HepG2 (cell line): ENCODE data around the gene KANSL1. TPM values are rescaled to one million over a fixed set of nuclear protein-coding genes. Genes with fewer than 3 reads are reported as not detected.

ENCODE experiments used
- ATAC-seq: fragments of 200-7000 bp; cut with Tn5 transposase; 3 replicates; pipeline ENCODE4 v1.9.1; 2020; ENCODE audit warnings: mild to moderate bottlenecking, moderate library complexity
- BruUV-seq: library from RNA; stranded (reverse); fragments of 400-500 nt; replicated peaks from 2 replicates; lab custom pipeline; 2021; lab: Mats Ljungman, UMichigan
- CTCF ChIA-PET: fragments of 300-600 bp; formaldehyde crosslinking; extraction: SDS; loops from one replicate; lab custom pipeline; 2021; ENCODE audit warnings: low total read pairs, inconsistent platforms, low intra/inter-chr PET ratio; lab: Yijun Ruan, JAX
- POLR2A ChIA-PET: fragments of 350-600 bp; sonication (Branson Sonifier 250); formaldehyde crosslinking; loops from one replicate; lab custom pipeline; 2020; ENCODE audit warnings: antibody characterized with exemption, inconsistent platforms; lab: Yijun Ruan, JAX
- DNase-seq: peaks from one replicate; pipeline ENCODE4 v3.0.0-alpha.2; 2015; ENCODE audit warnings: low spot score
- FAIRE-seq: peaks from 3 replicates; lab custom pipeline; 2011; peaks lifted over from hg19 to GRCh38; lab: Jason Lieb, UNC
- H2AFZ ChIP-seq: one replicate; pipeline ENCODE4 v1.6.1; 2011; ENCODE audit warnings: low read length, inconsistent platforms
- H3K27ac ChIP-seq: fragments of 300-600 bp; 3 replicates; pipeline ENCODE4 v1.8.0; 2011; ENCODE audit warnings: mixed run types, mild to moderate bottlenecking, mixed read lengths, low read length, inconsistent platforms; ENCODE audit not compliant: insufficient read depth; ENCODE audit errors: extremely low read length
- H3K27me3 ChIP-seq, 2 experiments: fragments of 200-600 bp in 1 of 2; 2 replicates in 1 of 2; 3 replicates in 1 of 2; pipeline versions ENCODE4 v1.6.0 to v1.8.0; 2011; ENCODE audit warnings: low read length in 2 of 2, mild to moderate bottlenecking in 2 of 2, moderate library complexity in 2 of 2, inconsistent platforms in 1 of 2; ENCODE audit not compliant: insufficient read depth in 2 of 2, control insufficient read depth in 1 of 2
- H3K36me3 ChIP-seq, 2 experiments: fragments of 200-600 bp in 1 of 2; replicated peaks in 1 of 2; 2 replicates in 1 of 2; 3 replicates in 1 of 2; pipeline versions ENCODE4 v1.5.1 to v1.8.0; 2011; ENCODE audit warnings: low read length in 2 of 2, inconsistent platforms in 1 of 2; ENCODE audit not compliant: insufficient read depth in 2 of 2, control insufficient read depth in 1 of 2
- H3K4me1 ChIP-seq: 2 replicates; pipeline ENCODE4 v1.5.1; 2012; ENCODE audit warnings: low read length, inconsistent platforms; ENCODE audit not compliant: insufficient read depth
- H3K4me2 ChIP-seq: 2 replicates; pipeline ENCODE4 v1.6.0; 2011; ENCODE audit warnings: low read depth, low read length, inconsistent platforms
- H3K4me3 ChIP-seq, 3 experiments: fragments of 200-600 bp in 1 of 3; sonication (generic), shearing (Covaris generic) in 1 of 3; replicated peaks in 1 of 3; 2 replicates each; pipeline ENCODE4 v1.5.1; 2011 to 2016; ENCODE audit warnings: low read length in 3 of 3, inconsistent platforms in 2 of 3, low read depth in 2 of 3, mild to moderate bottlenecking in 2 of 3, control low read depth in 1 of 3, mixed read lengths in 1 of 3; ENCODE audit not compliant: insufficient read depth in 1 of 3
- H3K79me2 ChIP-seq: one replicate; pipeline ENCODE4 v1.6.1; 2011; ENCODE audit warnings: low read length, inconsistent platforms; ENCODE audit not compliant: insufficient read depth
- H3K9ac ChIP-seq: 2 replicates; pipeline ENCODE4 v1.6.0; 2011; ENCODE audit warnings: mild to moderate bottlenecking, low read depth, low read length, inconsistent platforms; ENCODE audit not compliant: insufficient read depth
- H3K9me3 ChIP-seq: 2 replicates; pipeline ENCODE4 v1.5.1; 2012; ENCODE audit warnings: mild to moderate bottlenecking, low read length
- H4K20me1 ChIP-seq: 2 replicates; pipeline ENCODE4 v1.6.0; 2011; ENCODE audit warnings: inconsistent platforms, mild to moderate bottlenecking, low read length, moderate library complexity; ENCODE audit not compliant: insufficient read depth
- ATF7 ChIP-seq, 2 experiments: fragments of 450-650 bp in 1 of 2; sonication (generic) in 1 of 2; formaldehyde crosslinking in 1 of 2; IDR thresholded peaks; 2 replicates each; pipeline versions ENCODE4 v1.4.0 to v1.6.1; 2016 to 2020; ENCODE audit warnings: antibody characterized with exemption in 1 of 2, mild to moderate bottlenecking in 1 of 2, missing genetic modification reagents in 1 of 2
- ATM ChIP-seq: fragments of 450-650 bp; IDR thresholded peaks from 2 replicates; pipeline ENCODE4 v1.7.1; 2017; ENCODE audit warnings: mild to moderate bottlenecking, borderline replicate concordance
- CEBPG ChIP-seq: IDR thresholded peaks from 2 replicates; pipeline ENCODE4 v1.6.1; 2016
- GABPA ChIP-seq, 2 experiments: IDR thresholded peaks; 2 replicates each; pipeline ENCODE4 v1.6.1; 2011 to 2016; ENCODE audit warnings: low read depth in 2 of 2, low read length in 1 of 2, missing biosample characterization in 1 of 2, missing genetic modification characterization in 1 of 2
- HCFC1 ChIP-seq: fragments of 150-350 bp; IDR thresholded peaks from 2 replicates; pipeline ENCODE4 v1.6.1; 2014; ENCODE audit warnings: low read depth, low read length
- NR1H2 ChIP-seq: sonication (generic); formaldehyde crosslinking; IDR thresholded peaks from 2 replicates; pipeline ENCODE4 v1.8.1; 2022; ENCODE audit warnings: low read depth, missing genetic modification reagents, borderline replicate concordance
- NRL ChIP-seq: sonication (generic); formaldehyde crosslinking; IDR thresholded peaks from 2 replicates; pipeline ENCODE4 v1.5.0; 2020; ENCODE audit warnings: missing genetic modification reagents, mild to moderate bottlenecking, moderate library complexity, borderline replicate concordance
- PITX1 ChIP-seq: sonication (generic); formaldehyde crosslinking; IDR thresholded peaks from 2 replicates; pipeline ENCODE4 v1.5.1; 2020; ENCODE audit warnings: mild to moderate bottlenecking, missing genetic modification reagents
- RNF2 ChIP-seq: fragments of 450-650 bp; conservative IDR thresholded peaks from 2 replicates; pipeline ENCODE4 v1.6.1; 2016; ENCODE audit warnings: low read depth
- SMARCE1 ChIP-seq: fragments of 450-650 bp; IDR thresholded peaks from 2 replicates; pipeline ENCODE4 v1.6.1; 2017; ENCODE audit warnings: borderline replicate concordance
- TEAD2 ChIP-seq: sonication (generic); formaldehyde crosslinking; IDR thresholded peaks from 2 replicates; pipeline ENCODE4 v1.9.0; 2021; ENCODE audit warnings: missing genetic modification reagents
- ZBTB38 ChIP-seq: sonication (generic); formaldehyde crosslinking; IDR thresholded peaks from 2 replicates; pipeline ENCODE4 v1.5.1; 2020; ENCODE audit warnings: mild to moderate bottlenecking, missing genetic modification reagents
- ZNF34 ChIP-seq: sonication (generic); formaldehyde crosslinking; IDR thresholded peaks from 2 replicates; pipeline ENCODE4 v1.4.0; 2020; ENCODE audit warnings: mild to moderate bottlenecking, missing genetic modification reagents, borderline replicate concordance
- ZNF343 ChIP-seq: sonication (generic); formaldehyde crosslinking; IDR thresholded peaks from 2 replicates; pipeline ENCODE4 v1.4.0; 2020; ENCODE audit warnings: mild to moderate bottlenecking, missing genetic modification reagents
- ZNF354B ChIP-seq: sonication (generic); formaldehyde crosslinking; IDR thresholded peaks from 2 replicates; pipeline ENCODE4 v1.8.0; 2022; ENCODE audit warnings: mild to moderate bottlenecking, missing genetic modification reagents
- ZNF431 ChIP-seq: sonication (generic); formaldehyde crosslinking; IDR thresholded peaks from 2 replicates; pipeline ENCODE4 v1.9.0; 2022; ENCODE audit warnings: missing genetic modification reagents, low read depth, mild to moderate bottlenecking, borderline replicate concordance
- ZNF549 ChIP-seq: sonication (generic); formaldehyde crosslinking; IDR thresholded peaks from 2 replicates; pipeline ENCODE4 v1.5.0; 2020; ENCODE audit warnings: missing genetic modification reagents
- ZNF598 ChIP-seq: sonication (generic); formaldehyde crosslinking; IDR thresholded peaks from 2 replicates; pipeline ENCODE4 v1.5.1; 2020; ENCODE audit warnings: mild to moderate bottlenecking, missing genetic modification reagents, borderline replicate concordance
- ZNF7 ChIP-seq: IDR thresholded peaks from 2 replicates; pipeline ENCODE4 v1.6.1; 2016; ENCODE audit warnings: missing biosample characterization, missing genetic modification reagents
- ZNF772 ChIP-seq: sonication (generic); formaldehyde crosslinking; IDR thresholded peaks from 2 replicates; pipeline ENCODE4 v1.5.0; 2020; ENCODE audit warnings: mild to moderate bottlenecking, missing genetic modification reagents
- ZNF792 ChIP-seq: IDR thresholded peaks from 2 replicates; pipeline ENCODE4 v1.6.1; 2016
- WGBS: methylation state at CpG from one replicate; pipeline ENCODE4 v1.1.6; 2017; ENCODE audit warnings: low lambda C conversion rate; 5-methylcytosine and 5-hydroxymethylcytosine counted together
- in situ Hi-C: cut with HindIII; loops from 2 replicates; pipeline ENCODE4 v1.10.0; 2017; ENCODE audit warnings: low pct_unique_long_range_greater_than_20kb; ENCODE audit not compliant: extremely low pct_ligation_motif_present
- intact Hi-C: fragments of 100-400 bp; cut with micrococcal nuclease; formaldehyde crosslinking; loops from one replicate; pipeline ENCODE4 v1.10.0; 2022; ENCODE audit not compliant: unreplicated experiment
- polyA plus RNA-seq, 8 experiments: library from polyadenylated mRNA; depleted of rRNA in 3 of 8; stranded (reverse) in 7 of 8; unstranded in 1 of 8; fragments of >200 nt; fragmentation: Illumina TruSeq in 4 of 8; extraction: Trizol in 4 of 8; gene quantifications; 2 replicates each; pipeline versions ENCODE4 v1.2.1 to v1.2.3, GENCODE V29; 2011 to 2016; ENCODE audit warnings: low read depth in 4 of 8, missing spikeins in 1 of 8, mixed read lengths in 1 of 8; ENCODE audit not compliant: insufficient read depth in 1 of 8
- total RNA-seq, 5 experiments: library from RNA; depleted of rRNA; stranded (reverse); fragments of >200 nt; fragmentation: Illumina TruSeq; extraction: Trizol; gene quantifications; 2 replicates each; pipeline ENCODE4 v1.2.3, GENCODE V29; 2016; ENCODE audit warnings: low read depth in 1 of 5
- TF ChIP-seq, protein P1 (sequence below): sonication (generic); formaldehyde crosslinking; conservative IDR thresholded peaks from 2 replicates; pipeline ENCODE4 v1.8.0; 2022; ENCODE audit warnings: missing genetic modification reagents
- TF ChIP-seq, protein P2 (sequence below): sonication (generic); formaldehyde crosslinking; IDR thresholded peaks from 2 replicates; pipeline ENCODE4 v1.4.0; 2020; ENCODE audit warnings: missing genetic modification reagents

The KANSL1 gene
- total and polyA plus RNA-seq, 2 of the 13 experiments (the other 11 are each of a cell fraction or from before 2014, with no cell fraction given) = 24.0 to 59.6 TPM

DNA sequence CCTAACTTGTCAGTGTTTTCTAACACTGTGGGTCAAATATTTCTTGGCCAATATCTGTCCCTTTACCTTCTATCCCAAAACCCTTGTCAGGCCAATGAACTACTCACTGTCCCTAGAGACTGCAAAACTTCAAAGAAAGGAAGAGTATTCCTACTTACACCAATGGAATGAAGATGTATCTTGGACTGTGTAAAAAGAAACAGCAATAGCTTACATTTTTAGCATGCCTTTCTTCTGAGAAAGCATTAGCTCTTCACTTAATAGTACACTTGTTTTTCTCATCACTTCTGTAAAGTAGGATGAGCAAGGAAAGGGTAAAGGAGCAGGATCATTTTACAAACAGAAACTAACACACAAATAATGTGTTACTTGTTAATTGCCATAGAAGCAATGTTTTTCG, 120.2 kb downstream of the KANSL1 start:
- Histone ChIP-seq H3K4me3 (no peak overlapping the region), H4K20me1 (peaks cover 11% of the 10 kb centered on the region)
- peak; percentile 20 for DNase-seq

DNA sequence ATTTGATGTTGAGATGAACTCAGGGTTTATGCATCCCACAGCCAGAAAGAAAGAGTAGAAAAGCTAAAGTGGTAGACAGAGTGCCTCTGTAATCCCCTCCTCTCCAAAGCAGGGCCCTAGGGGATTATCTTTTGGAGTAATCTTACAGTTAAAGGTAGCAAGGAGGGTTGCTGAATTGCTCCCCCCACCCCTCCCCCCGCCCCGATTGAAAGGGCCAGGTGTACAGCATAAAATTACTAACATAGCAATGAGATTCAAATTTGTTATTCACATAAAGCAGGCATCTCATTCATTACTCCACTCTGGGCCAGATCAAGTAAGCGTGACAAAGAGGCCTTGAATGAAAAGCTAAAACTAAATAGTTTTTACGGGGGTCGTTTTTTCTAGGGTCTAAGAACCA, 121.4 kb downstream of the KANSL1 start:
- Histone ChIP-seq H3K4me1 (peaks cover 11% of the 10 kb centered on the region), H3K4me3 (no peak overlapping the region), H3K36me3 (peaks cover 5 to 58% of the 10 kb centered on the region in 2 experiments), H3K27ac (no peak overlapping the region), H3K27me3 (no peaks in the 10 kb centered on the region), H3K9ac (no peak overlapping the region), H2AFZ (no peak overlapping the region), H3K9me3 (no peaks in the 10 kb centered on the region), H4K20me1 (peaks cover 11% of the 10 kb centered on the region), H3K79me2 (peaks cover 26% of the 10 kb centered on the region), H3K4me2 (no peak overlapping the region)
- no peak for ATAC-seq
- in situ Hi-C loops (no loop called here), intact Hi-C loops (loop anchor here (10.0 kb wide), 1 partner anchor 123 kb away; the partner anchor contains the start of gene KANSL1)
- ChIA-PET CTCF (no interaction called here), POLR2A (no interaction called here)
- 98% methylated on average over 5 of the region's 5 CpGs for WGBS
- BruUV-seq = no TSS peak
- FAIRE-seq = no peak
- no peak for DNase-seq
- TF ChIP-seq ZNF343 (CRISPR knock-in tag) (no peak), ATM (no peak), HCFC1 (no peak), ZBTB38 (no peak), ZNF7 (CRISPR knock-in tag) (no peak), ZNF34 (CRISPR knock-in tag) (no peak), CEBPG (CRISPR knock-in tag) (no peak), ZNF354B (no peak), NRL (CRISPR knock-in tag) (no peak), ATF7 (IDR thresholded peaks at IDR 0.05) (no peak), ATF7 (CRISPR knock-in tag; IDR thresholded peaks at IDR 0.05) (no peak), ZNF792 (CRISPR knock-in tag) (no peak), NR1H2 (no peak)
- TF ChIP-seq, protein P1, sequence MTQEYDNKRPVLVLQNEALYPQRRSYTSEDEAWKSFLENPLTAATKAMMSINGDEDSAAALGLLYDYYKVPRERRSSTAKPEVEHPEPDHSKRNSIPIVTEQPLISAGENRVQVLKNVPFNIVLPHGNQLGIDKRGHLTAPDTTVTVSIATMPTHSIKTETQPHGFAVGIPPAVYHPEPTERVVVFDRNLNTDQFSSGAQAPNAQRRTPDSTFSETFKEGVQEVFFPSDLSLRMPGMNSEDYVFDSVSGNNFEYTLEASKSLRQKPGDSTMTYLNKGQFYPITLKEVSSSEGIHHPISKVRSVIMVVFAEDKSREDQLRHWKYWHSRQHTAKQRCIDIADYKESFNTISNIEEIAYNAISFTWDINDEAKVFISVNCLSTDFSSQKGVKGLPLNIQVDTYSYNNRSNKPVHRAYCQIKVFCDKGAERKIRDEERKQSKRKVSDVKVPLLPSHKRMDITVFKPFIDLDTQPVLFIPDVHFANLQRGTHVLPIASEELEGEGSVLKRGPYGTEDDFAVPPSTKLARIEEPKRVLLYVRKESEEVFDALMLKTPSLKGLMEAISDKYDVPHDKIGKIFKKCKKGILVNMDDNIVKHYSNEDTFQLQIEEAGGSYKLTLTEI (CRISPR knock-in tag) = no peak
- TF ChIP-seq, protein P2, sequence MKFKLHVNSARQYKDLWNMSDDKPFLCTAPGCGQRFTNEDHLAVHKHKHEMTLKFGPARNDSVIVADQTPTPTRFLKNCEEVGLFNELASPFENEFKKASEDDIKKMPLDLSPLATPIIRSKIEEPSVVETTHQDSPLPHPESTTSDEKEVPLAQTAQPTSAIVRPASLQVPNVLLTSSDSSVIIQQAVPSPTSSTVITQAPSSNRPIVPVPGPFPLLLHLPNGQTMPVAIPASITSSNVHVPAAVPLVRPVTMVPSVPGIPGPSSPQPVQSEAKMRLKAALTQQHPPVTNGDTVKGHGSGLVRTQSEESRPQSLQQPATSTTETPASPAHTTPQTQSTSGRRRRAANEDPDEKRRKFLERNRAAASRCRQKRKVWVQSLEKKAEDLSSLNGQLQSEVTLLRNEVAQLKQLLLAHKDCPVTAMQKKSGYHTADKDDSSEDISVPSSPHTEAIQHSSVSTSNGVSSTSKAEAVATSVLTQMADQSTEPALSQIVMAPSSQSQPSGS (CRISPR knock-in tag) = no peak

More for the DNA sequence above, 120.2 kb downstream of the KANSL1 start:
- Histone ChIP-seq H3K79me2 (peaks cover 26% of the 10 kb centered on the region), H3K9me3 (no peaks in the 10 kb centered on the region), H3K9ac (no peak overlapping the region), H3K4me2 (no peak overlapping the region), H3K36me3 (peaks cover 3 to 56% of the 10 kb centered on the region in 2 experiments), H3K27ac (no peak overlapping the region), H3K4me1 (peaks cover 11% of the 10 kb centered on the region), H2AFZ (no peak overlapping the region), H3K27me3 (no peaks in the 10 kb centered on the region)
- FAIRE-seq = no peak
- in situ Hi-C loops = no loop called here
- TF ChIP-seq RNF2 (no peak), ZNF772 (CRISPR knock-in tag) (no peak), TEAD2 (CRISPR knock-in tag) (no peak), GABPA (IDR thresholded peaks at IDR 0.05; ENCODE audit: low read depth, low read length) (no peak), GABPA (CRISPR knock-in tag; IDR thresholded peaks at IDR 0.05; ENCODE audit: low read depth) (no peak), ZNF431 (CRISPR knock-in tag) (no peak), PITX1 (CRISPR knock-in tag) (no peak), ZNF598 (CRISPR knock-in tag) (no peak), ZNF549 (no peak), SMARCE1 (no peak)
- no peak for ATAC-seq
- ChIA-PET POLR2A (no interaction called here), CTCF (no interaction called here)
- BruUV-seq = no TSS peak
- WGBS = 99% methylated on average over 1 of the region's 1 CpG
- intact Hi-C loops = loop anchor here (10.0 kb wide), 1 partner anchor 122 kb away; the partner anchor contains the start of gene KANSL1
